AG09309 (cell line): ENCODE data around the gene ZYG11B.
"Not testable (repeated sequence)": the region's sequence is repeated elsewhere in the genome, so short reads cannot be mapped to it uniquely, and the experiment has no call there.

Experiments used
- DNase-seq: peaks from one replicate; pipeline ENCODE4 v3.0.0-alpha.2; 2010; ENCODE audit warnings: low read depth
- H3K4me3 ChIP-seq: 2 replicates; pipeline ENCODE4 v1.5.1; 2011; ENCODE audit warnings: mild to moderate bottlenecking, low read depth, low read length, moderate library complexity; ENCODE audit not compliant: control insufficient read depth
- CTCF ChIP-seq: IDR thresholded peaks from 2 replicates; pipeline ENCODE4 v1.5.1; 2011; ENCODE audit warnings: mild to moderate bottlenecking, low read depth, low read length, inconsistent platforms; ENCODE audit not compliant: insufficient read depth, control insufficient read depth; ENCODE audit errors: missing control alignments

ZYG11B gene

GRCh38 chr1:52706941-52707926 lies 19.0 kb upstream of the ZYG11B start:
- DNase-seq = no peak
- no peak for TF ChIP-seq CTCF
- no peak overlapping the region for H3K4me3 ChIP-seq

- no peak for DNase-seq
- no peak overlapping the region for H3K4me3 ChIP-seq
- no peak for TF ChIP-seq CTCF
Observed at GRCh38 chr1:52707927-52708655, 18.2 kb upstream of the ZYG11B start.

- H3K4me3 ChIP-seq = no peak overlapping the region
- no peak for DNase-seq
- TF ChIP-seq CTCF = no peak
Observed at GRCh38 chr1:52709016-52709415, 17.2 kb upstream of the ZYG11B start.

GRCh38 chr1:52713590-52713989 lies 12.7 kb upstream of the ZYG11B start:
- TF ChIP-seq CTCF = no peak
- no peak overlapping the region for H3K4me3 ChIP-seq
- no peak for DNase-seq

GRCh38 chr1:52715296-52715695 lies 11.0 kb upstream of the ZYG11B start:
- H3K4me3 ChIP-seq, DNase-seq: not testable (repeated sequence)

- no peak for TF ChIP-seq CTCF
- no peak for DNase-seq
- no peak overlapping the region for H3K4me3 ChIP-seq
Observed at GRCh38 chr1:52723260-52723659, 3.0 kb upstream of the ZYG11B start.

GRCh38 chr1:52725903-52726264 lies 369 bp upstream of the ZYG11B start:
- no peak for TF ChIP-seq CTCF
- DNase-seq = no peak
- H3K4me3 ChIP-seq = peak overlapping the region; percentile 4; the same call in 1 of the 2 replicates
